HEK293 (cell line): ENCODE data around the gene COPS2.

ENCODE experiments used
- CTCF ChIA-PET: fragments of 350-600 bp; formaldehyde crosslinking; extraction: SDS; loops from one replicate; lab custom pipeline; 2021; ENCODE audit warnings: antibody characterized with exemption; lab: Yijun Ruan, JAX
- POLR2A ChIA-PET: fragments of 300-600 bp; formaldehyde crosslinking; extraction: SDS; loops from one replicate; lab custom pipeline; 2020; ENCODE audit warnings: antibody characterized with exemption, inconsistent platforms; lab: Yijun Ruan, JAX
- H3K27ac ChIP-seq: fragments of 200-500 bp; sonication (Bioruptor generic); 2 replicates; pipeline ENCODE4 v1.5.1; 2014; ENCODE audit warnings: low read depth, low read length, control low read depth, inconsistent platforms; ENCODE audit errors: extremely low read depth
- H3K36me3 ChIP-seq, 2 experiments: fragments of 200-500 bp in 1 of 2; sonication (Bioruptor generic) in 1 of 2; 1 replicate in 1 of 2; 2 replicates in 1 of 2; pipeline ENCODE4 v1.5.1; 2014 to 2017; ENCODE audit warnings: inconsistent platforms in 2 of 2, low read length in 2 of 2; ENCODE audit not compliant: control insufficient read depth in 2 of 2, insufficient read depth in 1 of 2
- H3K4me1 ChIP-seq: fragments of 200-500 bp; sonication (Bioruptor generic); 2 replicates; pipeline ENCODE4 v1.5.1; 2014; ENCODE audit warnings: mild to moderate bottlenecking, low read length, inconsistent platforms; ENCODE audit not compliant: control insufficient read depth, insufficient read depth
- H3K4me3 ChIP-seq: 2 replicates; pipeline ENCODE4 v1.5.1; 2011; ENCODE audit warnings: low read depth, mild to moderate bottlenecking, control low read depth, low read length, moderate library complexity
- H3K9me3 ChIP-seq: fragments of 200-500 bp; sonication (Bioruptor generic); 2 replicates; pipeline ENCODE4 v1.5.1; 2014; ENCODE audit warnings: low read depth, low read length, inconsistent platforms; ENCODE audit not compliant: control insufficient read depth, insufficient read depth
- KLF8 ChIP-seq: fragments of 450-650 bp; formaldehyde crosslinking; IDR thresholded peaks from 2 replicates; pipeline ENCODE4 v1.5.1; 2016; ENCODE audit warnings: missing biosample characterization, missing genetic modification characterization
- SCRT1 ChIP-seq: fragments of 450-650 bp; formaldehyde crosslinking; IDR thresholded peaks from 2 replicates; pipeline ENCODE4 v1.5.1; 2016; ENCODE audit warnings: missing biosample characterization, missing genetic modification characterization, borderline replicate concordance
- YY2 ChIP-seq: fragments of 450-650 bp; formaldehyde crosslinking; IDR thresholded peaks from 2 replicates; pipeline ENCODE4 v1.5.1; 2016; ENCODE audit warnings: missing biosample characterization, missing genetic modification characterization
- ZNF121 ChIP-seq: fragments of 450-650 bp; formaldehyde crosslinking; IDR thresholded peaks from 2 replicates; pipeline ENCODE4 v1.5.1; 2016; ENCODE audit warnings: missing biosample characterization, missing genetic modification characterization
- ZNF571 ChIP-seq: fragments of 450-650 bp; formaldehyde crosslinking; IDR thresholded peaks from 2 replicates; pipeline ENCODE4 v1.5.0; 2017; ENCODE audit warnings: missing biosample characterization, missing genetic modification characterization
- ZNF626 ChIP-seq: fragments of 450-650 bp; sonication (Bioruptor Pico); formaldehyde crosslinking; IDR thresholded peaks from 2 replicates; pipeline ENCODE4 v1.5.1; 2018; ENCODE audit warnings: missing biosample characterization, missing genetic modification characterization, inconsistent platforms
- TF ChIP-seq, protein P1 (sequence below): fragments of 450-650 bp; formaldehyde crosslinking; IDR thresholded peaks from 2 replicates; pipeline ENCODE4 v1.5.1; 2016; ENCODE audit warnings: missing biosample characterization, missing genetic modification characterization, borderline replicate concordance
- TF ChIP-seq, protein P2 (sequence below): fragments of 450-650 bp; formaldehyde crosslinking; IDR thresholded peaks from 2 replicates; pipeline ENCODE4 v1.5.1; 2016; ENCODE audit warnings: missing biosample characterization, missing genetic modification characterization
- TF ChIP-seq, protein P3 (sequence below): fragments of 450-650 bp; formaldehyde crosslinking; IDR thresholded peaks from 2 replicates; pipeline ENCODE4 v1.5.1; 2016; ENCODE audit warnings: missing biosample characterization, missing genetic modification characterization
- TF ChIP-seq, protein P4 (sequence below): fragments of 450-650 bp; formaldehyde crosslinking; IDR thresholded peaks from 2 replicates; pipeline ENCODE4 v1.5.1; 2016; ENCODE audit warnings: missing biosample characterization, missing genetic modification characterization
- TF ChIP-seq, protein P5 (sequence below): fragments of 450-650 bp; formaldehyde crosslinking; IDR thresholded peaks from 2 replicates; pipeline ENCODE4 v1.5.1; 2016; ENCODE audit warnings: missing biosample characterization, missing genetic modification characterization
- TF ChIP-seq, protein P6 (sequence below): fragments of 450-650 bp; formaldehyde crosslinking; IDR thresholded peaks from 2 replicates; pipeline ENCODE4 v1.5.1; 2016; ENCODE audit warnings: missing biosample characterization, missing genetic modification characterization
- TF ChIP-seq, protein P7 (sequence below): IDR thresholded peaks from 2 replicates; pipeline ENCODE4 v1.6.1; 2011; ENCODE audit warnings: mild to moderate bottlenecking, low read depth, low read length, borderline replicate concordance
- TF ChIP-seq, protein P8 (sequence below): fragments of 450-650 bp; formaldehyde crosslinking; IDR thresholded peaks from 2 replicates; pipeline ENCODE4 v1.5.1; 2017; ENCODE audit warnings: missing biosample characterization, missing genetic modification characterization

Gene COPS2

DNA sequence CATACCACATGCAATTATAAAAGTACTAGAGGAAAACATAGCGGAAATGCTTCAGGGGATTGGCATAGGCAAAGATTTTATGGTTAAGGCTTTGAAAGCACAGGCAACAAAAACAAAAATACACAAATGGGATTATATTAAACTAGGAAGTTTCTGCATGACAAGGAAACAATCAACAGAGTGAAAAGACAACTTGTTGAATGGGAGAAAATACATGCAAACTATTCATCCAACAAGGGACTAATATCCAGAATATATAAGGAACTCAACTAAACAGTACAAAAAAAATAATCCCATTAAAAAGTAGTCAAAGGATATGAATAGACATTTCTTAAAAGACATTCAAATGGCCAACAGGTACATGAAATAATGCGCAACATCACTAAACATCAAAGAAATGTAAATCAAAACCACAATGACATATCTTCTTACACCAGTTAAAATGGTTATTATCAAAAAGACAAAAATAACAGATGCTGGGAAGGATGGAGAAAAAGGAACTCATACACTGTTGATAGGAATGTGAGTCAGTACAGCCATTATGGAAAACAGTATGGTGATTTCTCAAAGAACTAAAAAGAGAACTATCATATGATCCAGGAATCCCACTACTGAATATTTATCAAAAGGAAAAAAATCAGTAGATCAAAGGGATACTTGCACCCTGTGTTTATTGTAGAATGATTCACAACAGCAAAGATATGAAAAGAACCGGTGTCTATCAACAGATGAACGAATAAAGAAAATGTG is 39.1 kb downstream of the COPS2 start (continued):
- TF ChIP-seq, protein P1, sequence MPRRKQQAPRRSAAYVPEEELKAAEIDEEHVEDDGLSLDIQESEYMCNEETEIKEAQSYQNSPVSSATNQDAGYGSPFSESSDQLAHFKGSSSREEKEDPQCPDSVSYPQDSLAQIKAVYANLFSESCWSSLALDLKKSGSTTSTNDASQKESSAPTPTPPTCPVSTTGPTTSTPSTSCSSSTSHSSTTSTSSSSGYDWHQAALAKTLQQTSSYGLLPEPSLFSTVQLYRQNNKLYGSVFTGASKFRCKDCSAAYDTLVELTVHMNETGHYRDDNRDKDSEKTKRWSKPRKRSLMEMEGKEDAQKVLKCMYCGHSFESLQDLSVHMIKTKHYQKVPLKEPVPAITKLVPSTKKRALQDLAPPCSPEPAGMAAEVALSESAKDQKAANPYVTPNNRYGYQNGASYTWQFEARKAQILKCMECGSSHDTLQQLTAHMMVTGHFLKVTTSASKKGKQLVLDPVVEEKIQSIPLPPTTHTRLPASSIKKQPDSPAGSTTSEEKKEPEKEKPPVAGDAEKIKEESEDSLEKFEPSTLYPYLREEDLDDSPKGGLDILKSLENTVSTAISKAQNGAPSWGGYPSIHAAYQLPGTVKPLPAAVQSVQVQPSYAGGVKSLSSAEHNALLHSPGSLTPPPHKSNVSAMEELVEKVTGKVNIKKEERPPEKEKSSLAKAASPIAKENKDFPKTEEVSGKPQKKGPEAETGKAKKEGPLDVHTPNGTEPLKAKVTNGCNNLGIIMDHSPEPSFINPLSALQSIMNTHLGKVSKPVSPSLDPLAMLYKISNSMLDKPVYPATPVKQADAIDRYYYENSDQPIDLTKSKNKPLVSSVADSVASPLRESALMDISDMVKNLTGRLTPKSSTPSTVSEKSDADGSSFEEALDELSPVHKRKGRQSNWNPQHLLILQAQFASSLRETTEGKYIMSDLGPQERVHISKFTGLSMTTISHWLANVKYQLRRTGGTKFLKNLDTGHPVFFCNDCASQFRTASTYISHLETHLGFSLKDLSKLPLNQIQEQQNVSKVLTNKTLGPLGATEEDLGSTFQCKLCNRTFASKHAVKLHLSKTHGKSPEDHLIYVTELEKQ (tag by site-specific recombination), result no peak

DNA sequence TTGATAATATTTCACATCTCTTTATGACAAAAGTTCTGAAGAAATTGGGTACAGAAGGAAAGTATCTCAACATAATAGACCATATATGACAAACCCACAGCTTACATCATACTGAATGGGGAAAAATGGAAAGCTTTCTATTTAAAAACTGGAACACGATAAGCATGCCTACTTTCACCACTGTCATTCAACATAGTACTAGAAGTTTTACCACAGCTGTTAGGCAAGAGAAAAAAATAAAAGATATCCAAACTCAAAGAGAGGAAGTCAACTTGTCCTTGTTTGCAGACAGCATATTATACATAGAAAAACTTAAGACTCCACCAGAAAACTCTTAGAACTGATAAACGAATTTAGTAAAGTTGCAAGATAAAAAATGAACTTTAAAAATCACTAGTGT is 40.3 kb downstream of the COPS2 start:
- H3K9me3 ChIP-seq, result no peaks in the 10 kb centered on the region
- peaks cover 6 to 23% of the 10 kb centered on the region in 2 experiments for H3K36me3 ChIP-seq
- POLR2A ChIA-PET, result no interaction called here
- CTCF ChIA-PET, result interaction anchor here (0.6 kb wide), 1 partner anchor 1300 kb away, joined by 4 read pairs; no protein-coding TSS in a partner anchor
- H3K27ac ChIP-seq, result no peak overlapping the region
- H3K4me1 ChIP-seq, result no peaks in the 10 kb centered on the region
- H3K4me3 ChIP-seq, result no peak overlapping the region
- TF ChIP-seq, protein P2, sequence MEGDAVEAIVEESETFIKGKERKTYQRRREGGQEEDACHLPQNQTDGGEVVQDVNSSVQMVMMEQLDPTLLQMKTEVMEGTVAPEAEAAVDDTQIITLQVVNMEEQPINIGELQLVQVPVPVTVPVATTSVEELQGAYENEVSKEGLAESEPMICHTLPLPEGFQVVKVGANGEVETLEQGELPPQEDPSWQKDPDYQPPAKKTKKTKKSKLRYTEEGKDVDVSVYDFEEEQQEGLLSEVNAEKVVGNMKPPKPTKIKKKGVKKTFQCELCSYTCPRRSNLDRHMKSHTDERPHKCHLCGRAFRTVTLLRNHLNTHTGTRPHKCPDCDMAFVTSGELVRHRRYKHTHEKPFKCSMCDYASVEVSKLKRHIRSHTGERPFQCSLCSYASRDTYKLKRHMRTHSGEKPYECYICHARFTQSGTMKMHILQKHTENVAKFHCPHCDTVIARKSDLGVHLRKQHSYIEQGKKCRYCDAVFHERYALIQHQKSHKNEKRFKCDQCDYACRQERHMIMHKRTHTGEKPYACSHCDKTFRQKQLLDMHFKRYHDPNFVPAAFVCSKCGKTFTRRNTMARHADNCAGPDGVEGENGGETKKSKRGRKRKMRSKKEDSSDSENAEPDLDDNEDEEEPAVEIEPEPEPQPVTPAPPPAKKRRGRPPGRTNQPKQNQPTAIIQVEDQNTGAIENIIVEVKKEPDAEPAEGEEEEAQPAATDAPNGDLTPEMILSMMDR (tag by site-specific recombination), result no peak
- TF ChIP-seq ZNF121 (tag by site-specific recombination) (no peak), SCRT1 (tag by site-specific recombination) (no peak), ZNF571 (tag by site-specific recombination) (no peak), ZNF626 (tag by site-specific recombination) (no peak), YY2 (tag by site-specific recombination) (no peak), KLF8 (no peak)
- TF ChIP-seq, protein P3, sequence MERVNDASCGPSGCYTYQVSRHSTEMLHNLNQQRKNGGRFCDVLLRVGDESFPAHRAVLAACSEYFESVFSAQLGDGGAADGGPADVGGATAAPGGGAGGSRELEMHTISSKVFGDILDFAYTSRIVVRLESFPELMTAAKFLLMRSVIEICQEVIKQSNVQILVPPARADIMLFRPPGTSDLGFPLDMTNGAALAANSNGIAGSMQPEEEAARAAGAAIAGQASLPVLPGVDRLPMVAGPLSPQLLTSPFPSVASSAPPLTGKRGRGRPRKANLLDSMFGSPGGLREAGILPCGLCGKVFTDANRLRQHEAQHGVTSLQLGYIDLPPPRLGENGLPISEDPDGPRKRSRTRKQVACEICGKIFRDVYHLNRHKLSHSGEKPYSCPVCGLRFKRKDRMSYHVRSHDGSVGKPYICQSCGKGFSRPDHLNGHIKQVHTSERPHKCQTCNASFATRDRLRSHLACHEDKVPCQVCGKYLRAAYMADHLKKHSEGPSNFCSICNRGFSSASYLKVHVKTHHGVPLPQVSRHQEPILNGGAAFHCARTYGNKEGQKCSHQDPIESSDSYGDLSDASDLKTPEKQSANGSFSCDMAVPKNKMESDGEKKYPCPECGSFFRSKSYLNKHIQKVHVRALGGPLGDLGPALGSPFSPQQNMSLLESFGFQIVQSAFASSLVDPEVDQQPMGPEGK (tag by site-specific recombination), result no peak
- TF ChIP-seq, protein P4, sequence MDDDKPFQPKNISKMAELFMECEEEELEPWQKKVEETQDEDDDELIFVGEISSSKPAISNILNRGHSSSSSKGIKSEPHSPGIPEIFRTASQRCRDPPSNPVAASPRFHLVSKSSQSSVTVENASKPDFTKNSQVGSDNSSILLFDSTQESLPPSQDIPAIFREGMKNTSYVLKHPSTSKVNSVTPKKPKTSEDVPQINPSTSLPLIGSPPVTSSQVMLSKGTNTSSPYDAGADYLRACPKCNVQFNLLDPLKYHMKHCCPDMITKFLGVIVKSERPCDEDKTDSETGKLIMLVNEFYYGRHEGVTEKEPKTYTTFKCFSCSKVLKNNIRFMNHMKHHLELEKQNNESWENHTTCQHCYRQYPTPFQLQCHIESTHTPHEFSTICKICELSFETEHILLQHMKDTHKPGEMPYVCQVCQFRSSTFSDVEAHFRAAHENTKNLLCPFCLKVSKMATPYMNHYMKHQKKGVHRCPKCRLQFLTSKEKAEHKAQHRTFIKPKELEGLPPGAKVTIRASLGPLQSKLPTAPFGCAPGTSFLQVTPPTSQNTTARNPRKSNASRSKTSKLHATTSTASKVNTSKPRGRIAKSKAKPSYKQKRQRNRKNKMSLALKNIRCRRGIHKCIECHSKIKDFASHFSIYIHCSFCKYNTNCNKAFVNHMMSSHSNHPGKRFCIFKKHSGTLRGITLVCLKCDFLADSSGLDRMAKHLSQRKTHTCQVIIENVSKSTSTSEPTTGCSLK, result no peak
- TF ChIP-seq, protein P5, sequence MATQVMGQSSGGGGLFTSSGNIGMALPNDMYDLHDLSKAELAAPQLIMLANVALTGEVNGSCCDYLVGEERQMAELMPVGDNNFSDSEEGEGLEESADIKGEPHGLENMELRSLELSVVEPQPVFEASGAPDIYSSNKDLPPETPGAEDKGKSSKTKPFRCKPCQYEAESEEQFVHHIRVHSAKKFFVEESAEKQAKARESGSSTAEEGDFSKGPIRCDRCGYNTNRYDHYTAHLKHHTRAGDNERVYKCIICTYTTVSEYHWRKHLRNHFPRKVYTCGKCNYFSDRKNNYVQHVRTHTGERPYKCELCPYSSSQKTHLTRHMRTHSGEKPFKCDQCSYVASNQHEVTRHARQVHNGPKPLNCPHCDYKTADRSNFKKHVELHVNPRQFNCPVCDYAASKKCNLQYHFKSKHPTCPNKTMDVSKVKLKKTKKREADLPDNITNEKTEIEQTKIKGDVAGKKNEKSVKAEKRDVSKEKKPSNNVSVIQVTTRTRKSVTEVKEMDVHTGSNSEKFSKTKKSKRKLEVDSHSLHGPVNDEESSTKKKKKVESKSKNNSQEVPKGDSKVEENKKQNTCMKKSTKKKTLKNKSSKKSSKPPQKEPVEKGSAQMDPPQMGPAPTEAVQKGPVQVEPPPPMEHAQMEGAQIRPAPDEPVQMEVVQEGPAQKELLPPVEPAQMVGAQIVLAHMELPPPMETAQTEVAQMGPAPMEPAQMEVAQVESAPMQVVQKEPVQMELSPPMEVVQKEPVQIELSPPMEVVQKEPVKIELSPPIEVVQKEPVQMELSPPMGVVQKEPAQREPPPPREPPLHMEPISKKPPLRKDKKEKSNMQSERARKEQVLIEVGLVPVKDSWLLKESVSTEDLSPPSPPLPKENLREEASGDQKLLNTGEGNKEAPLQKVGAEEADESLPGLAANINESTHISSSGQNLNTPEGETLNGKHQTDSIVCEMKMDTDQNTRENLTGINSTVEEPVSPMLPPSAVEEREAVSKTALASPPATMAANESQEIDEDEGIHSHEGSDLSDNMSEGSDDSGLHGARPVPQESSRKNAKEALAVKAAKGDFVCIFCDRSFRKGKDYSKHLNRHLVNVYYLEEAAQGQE, result no peak
- TF ChIP-seq, protein P6, sequence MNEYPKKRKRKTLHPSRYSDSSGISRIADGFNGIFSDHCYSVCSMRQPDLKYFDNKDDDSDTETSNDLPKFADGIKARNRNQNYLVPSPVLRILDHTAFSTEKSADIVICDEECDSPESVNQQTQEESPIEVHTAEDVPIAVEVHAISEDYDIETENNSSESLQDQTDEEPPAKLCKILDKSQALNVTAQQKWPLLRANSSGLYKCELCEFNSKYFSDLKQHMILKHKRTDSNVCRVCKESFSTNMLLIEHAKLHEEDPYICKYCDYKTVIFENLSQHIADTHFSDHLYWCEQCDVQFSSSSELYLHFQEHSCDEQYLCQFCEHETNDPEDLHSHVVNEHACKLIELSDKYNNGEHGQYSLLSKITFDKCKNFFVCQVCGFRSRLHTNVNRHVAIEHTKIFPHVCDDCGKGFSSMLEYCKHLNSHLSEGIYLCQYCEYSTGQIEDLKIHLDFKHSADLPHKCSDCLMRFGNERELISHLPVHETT (tag by site-specific recombination), result no peak
- TF ChIP-seq, protein P7, sequence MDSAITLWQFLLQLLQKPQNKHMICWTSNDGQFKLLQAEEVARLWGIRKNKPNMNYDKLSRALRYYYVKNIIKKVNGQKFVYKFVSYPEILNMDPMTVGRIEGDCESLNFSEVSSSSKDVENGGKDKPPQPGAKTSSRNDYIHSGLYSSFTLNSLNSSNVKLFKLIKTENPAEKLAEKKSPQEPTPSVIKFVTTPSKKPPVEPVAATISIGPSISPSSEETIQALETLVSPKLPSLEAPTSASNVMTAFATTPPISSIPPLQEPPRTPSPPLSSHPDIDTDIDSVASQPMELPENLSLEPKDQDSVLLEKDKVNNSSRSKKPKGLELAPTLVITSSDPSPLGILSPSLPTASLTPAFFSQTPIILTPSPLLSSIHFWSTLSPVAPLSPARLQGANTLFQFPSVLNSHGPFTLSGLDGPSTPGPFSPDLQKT, result no peak
- TF ChIP-seq, protein P8, sequence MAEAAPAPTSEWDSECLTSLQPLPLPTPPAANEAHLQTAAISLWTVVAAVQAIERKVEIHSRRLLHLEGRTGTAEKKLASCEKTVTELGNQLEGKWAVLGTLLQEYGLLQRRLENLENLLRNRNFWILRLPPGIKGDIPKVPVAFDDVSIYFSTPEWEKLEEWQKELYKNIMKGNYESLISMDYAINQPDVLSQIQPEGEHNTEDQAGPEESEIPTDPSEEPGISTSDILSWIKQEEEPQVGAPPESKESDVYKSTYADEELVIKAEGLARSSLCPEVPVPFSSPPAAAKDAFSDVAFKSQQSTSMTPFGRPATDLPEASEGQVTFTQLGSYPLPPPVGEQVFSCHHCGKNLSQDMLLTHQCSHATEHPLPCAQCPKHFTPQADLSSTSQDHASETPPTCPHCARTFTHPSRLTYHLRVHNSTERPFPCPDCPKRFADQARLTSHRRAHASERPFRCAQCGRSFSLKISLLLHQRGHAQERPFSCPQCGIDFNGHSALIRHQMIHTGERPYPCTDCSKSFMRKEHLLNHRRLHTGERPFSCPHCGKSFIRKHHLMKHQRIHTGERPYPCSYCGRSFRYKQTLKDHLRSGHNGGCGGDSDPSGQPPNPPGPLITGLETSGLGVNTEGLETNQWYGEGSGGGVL (tag by site-specific recombination), result no peak
